Astrocyte (in vitro differentiated cells and primary cell): ENCODE data around the gene SUSD6.

Experiments used
- EZH2 ChIP-seq: IDR thresholded peaks from 2 replicates; pipeline ENCODE4 v1.6.1; 2012; ENCODE audit warnings: mild to moderate bottlenecking, low read length, inconsistent platforms; ENCODE audit not compliant: insufficient read depth
- TF ChIP-seq, protein P1 (sequence below): IDR thresholded peaks from 2 replicates; pipeline ENCODE4 v1.5.1; 2011; ENCODE audit warnings: low read depth, mild to moderate bottlenecking, inconsistent platforms, low read length, moderate library complexity; ENCODE audit not compliant: insufficient read depth

GRCh38 chr14:69713209-69713781 lies 101.9 kb downstream of the SUSD6 start:
- no peak for TF ChIP-seq EZH2
- TF ChIP-seq, protein P1, sequence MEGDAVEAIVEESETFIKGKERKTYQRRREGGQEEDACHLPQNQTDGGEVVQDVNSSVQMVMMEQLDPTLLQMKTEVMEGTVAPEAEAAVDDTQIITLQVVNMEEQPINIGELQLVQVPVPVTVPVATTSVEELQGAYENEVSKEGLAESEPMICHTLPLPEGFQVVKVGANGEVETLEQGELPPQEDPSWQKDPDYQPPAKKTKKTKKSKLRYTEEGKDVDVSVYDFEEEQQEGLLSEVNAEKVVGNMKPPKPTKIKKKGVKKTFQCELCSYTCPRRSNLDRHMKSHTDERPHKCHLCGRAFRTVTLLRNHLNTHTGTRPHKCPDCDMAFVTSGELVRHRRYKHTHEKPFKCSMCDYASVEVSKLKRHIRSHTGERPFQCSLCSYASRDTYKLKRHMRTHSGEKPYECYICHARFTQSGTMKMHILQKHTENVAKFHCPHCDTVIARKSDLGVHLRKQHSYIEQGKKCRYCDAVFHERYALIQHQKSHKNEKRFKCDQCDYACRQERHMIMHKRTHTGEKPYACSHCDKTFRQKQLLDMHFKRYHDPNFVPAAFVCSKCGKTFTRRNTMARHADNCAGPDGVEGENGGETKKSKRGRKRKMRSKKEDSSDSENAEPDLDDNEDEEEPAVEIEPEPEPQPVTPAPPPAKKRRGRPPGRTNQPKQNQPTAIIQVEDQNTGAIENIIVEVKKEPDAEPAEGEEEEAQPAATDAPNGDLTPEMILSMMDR: no peak
